SU-DHL-6 (cell line): Measurements from ENCODE around the gene CERT1.

Experiments
- H2AFZ ChIP-seq: fragments of 200-600 bp; sonication (generic); 2 replicates; pipeline ENCODE4 v1.6.1; 2014; ENCODE audit warnings: low read depth, mild to moderate bottlenecking, moderate library complexity, mixed read lengths, antibody characterized with exemption, low read length; ENCODE audit not compliant: severe bottlenecking
- H3F3A ChIP-seq: fragments of 200-600 bp; shearing (Covaris generic); 2 replicates; pipeline ENCODE4 v1.6.0; 2016; ENCODE audit warnings: antibody characterized with exemption, mild to moderate bottlenecking; ENCODE audit not compliant: insufficient read depth
- H3K27ac ChIP-seq: fragments of 200-600 bp; sonication (generic); 2 replicates; pipeline ENCODE4 v1.5.1; 2016; ENCODE audit warnings: low read depth, mild to moderate bottlenecking, low read length, moderate library complexity, mixed read lengths
- H3K27me3 ChIP-seq: fragments of 200-600 bp; sonication (generic), shearing (Covaris generic); 2 replicates; pipeline ENCODE4 v1.6.0; 2014; ENCODE audit warnings: mild to moderate bottlenecking, low read length
- H3K36me3 ChIP-seq: fragments of 200-600 bp; sonication (generic); 2 replicates; pipeline ENCODE4 v1.6.1; 2014; ENCODE audit warnings: mild to moderate bottlenecking, low read length, mixed read lengths
- H3K4me2 ChIP-seq: fragments of 300-600, 200-600 bp; shearing (Covaris generic), sonication (generic); 2 replicates; pipeline ENCODE4 v1.6.0; 2014; ENCODE audit warnings: low read length, low read depth, mild to moderate bottlenecking; ENCODE audit not compliant: poor library complexity, severe bottlenecking
- H3K4me3 ChIP-seq: fragments of 200-600 bp; sonication (generic); 2 replicates; pipeline ENCODE4 v1.5.1; 2014; ENCODE audit warnings: antibody characterized with exemption, low read length, mild to moderate bottlenecking, mixed read lengths; ENCODE audit not compliant: insufficient read depth, poor library complexity, severe bottlenecking
- H3K79me2 ChIP-seq: fragments of 200-600 bp; sonication (generic); 2 replicates; pipeline ENCODE4 v1.6.1; 2014; ENCODE audit warnings: mild to moderate bottlenecking, low read length, moderate library complexity; ENCODE audit not compliant: insufficient read depth
- H3K9ac ChIP-seq: fragments of 200-600 bp; sonication (generic); 2 replicates; pipeline ENCODE4 v1.7.0; 2014; ENCODE audit warnings: mild to moderate bottlenecking, low read length
- H3K9me2 ChIP-seq: fragments of 200-600 bp; sonication (generic); replicated peaks from 2 replicates; pipeline ENCODE4 v1.6.1; 2014; ENCODE audit warnings: low read length; ENCODE audit not compliant: insufficient read depth
- H3K9me3 ChIP-seq: fragments of 200-600 bp; sonication (generic); 2 replicates; pipeline ENCODE4 v1.6.1; 2014; ENCODE audit warnings: low read length, mixed read lengths; ENCODE audit not compliant: insufficient read depth
- H4K20me1 ChIP-seq: fragments of 200-600 bp; sonication (generic); 2 replicates; pipeline ENCODE4 v1.6.1; 2014; ENCODE audit warnings: low read depth, mild to moderate bottlenecking, antibody characterized with exemption, low read length, moderate library complexity, mixed read lengths
- EZH2phosphoT487 ChIP-seq: fragments of 200-600 bp; sonication (generic), shearing (Covaris generic); conservative IDR thresholded peaks from 2 replicates; pipeline ENCODE4 v1.6.1; 2018; ENCODE audit warnings: mild to moderate bottlenecking, antibody characterized with exemption, low read length, moderate library complexity, mixed read lengths
- TF ChIP-seq, protein P1 (sequence below): fragments of 200-600 bp; sonication (generic); IDR thresholded peaks from one replicate; pipeline ENCODE4 v1.5.1; 2017; ENCODE audit warnings: antibody characterized with exemption, mild to moderate bottlenecking, low read length, moderate library complexity; ENCODE audit not compliant: insufficient read depth, poor library complexity, severe bottlenecking

The CERT1 gene

DNA sequence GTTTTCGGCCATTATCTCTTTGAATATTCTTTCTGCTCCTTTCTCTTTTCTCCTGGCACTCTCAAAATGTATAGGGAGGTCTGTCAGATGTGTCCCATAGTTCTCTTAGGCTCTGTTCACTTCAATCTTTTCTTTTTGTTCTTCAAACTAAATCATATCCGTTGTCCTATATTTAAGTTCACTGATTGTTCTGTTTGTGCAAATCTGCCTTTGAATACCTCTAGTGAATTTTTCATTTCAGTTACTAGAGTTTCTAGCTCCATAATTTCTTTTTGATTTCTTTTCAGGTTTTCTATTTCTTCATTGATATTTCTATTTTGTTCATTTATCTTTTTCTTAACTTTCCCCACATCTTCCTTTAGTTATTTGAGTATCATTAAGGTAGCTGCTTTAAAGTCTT is 65.4 kb downstream of the CERT1 start:
- H3K9ac ChIP-seq, result no peak overlapping the region

DNA sequence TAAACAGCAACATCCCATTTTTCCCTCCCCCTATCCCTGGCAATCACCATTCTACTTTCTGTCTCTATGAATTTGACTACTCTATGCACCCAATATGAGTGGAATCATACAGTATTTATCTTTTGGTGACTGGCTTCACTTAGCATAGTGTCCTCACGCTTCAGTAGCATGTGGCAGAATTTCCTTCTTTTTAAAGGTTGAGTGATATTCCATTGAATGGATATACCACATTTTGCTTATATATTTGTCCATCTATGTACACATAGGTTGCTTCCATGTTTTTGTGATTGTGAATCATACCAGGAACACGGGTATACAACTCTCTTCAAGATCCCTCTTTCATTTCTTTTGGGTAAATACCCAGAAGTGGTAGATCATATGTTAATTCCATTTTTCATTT is 69.9 kb downstream of the CERT1 start:
- H2AFZ ChIP-seq, result no peak overlapping the region
- no peaks in the 10 kb centered on the region for H3K9me2 ChIP-seq
- no peaks in the 10 kb centered on the region for H4K20me1 ChIP-seq
- 0 out of 2 replicates have a peak, but pooled peaks cover 3% of the 10 kb centered on the region for H3K36me3 ChIP-seq
- H3K4me3 ChIP-seq, result no peak overlapping the region
- no peak overlapping the region for H3K4me2 ChIP-seq
- no peak overlapping the region for H3K27ac ChIP-seq
- H3K79me2 ChIP-seq, result no peaks in the 10 kb centered on the region
- no peaks in the 10 kb centered on the region for H3K27me3 ChIP-seq
- no peak overlapping the region for H3K9ac ChIP-seq
- H3K9me3 ChIP-seq, result no peaks in the 10 kb centered on the region; the same call in 1 of the 2 replicates
- TF ChIP-seq EZH2phosphoT487, result no peak
- H3F3A ChIP-seq, result no peaks in the 10 kb centered on the region

More for the DNA sequence above, 65.4 kb downstream of the CERT1 start:
- Histone ChIP-seq H3K4me3 (no peak overlapping the region), H3K36me3 (peaks cover 3% of the 10 kb centered on the region; the same call in 1 of the 2 replicates), H3K27ac (no peak overlapping the region), H3F3A (no peaks in the 10 kb centered on the region), H3K79me2 (no peaks in the 10 kb centered on the region), H3K9me2 (no peaks in the 10 kb centered on the region), H3K4me2 (no peak overlapping the region), H2AFZ (no peak overlapping the region), H3K9me3 (no peaks in the 10 kb centered on the region; the same call in none of the 2 replicates), H3K27me3 (no peaks in the 10 kb centered on the region), H4K20me1 (no peaks in the 10 kb centered on the region)
- no peak for TF ChIP-seq EZH2phosphoT487
- TF ChIP-seq, protein P1, sequence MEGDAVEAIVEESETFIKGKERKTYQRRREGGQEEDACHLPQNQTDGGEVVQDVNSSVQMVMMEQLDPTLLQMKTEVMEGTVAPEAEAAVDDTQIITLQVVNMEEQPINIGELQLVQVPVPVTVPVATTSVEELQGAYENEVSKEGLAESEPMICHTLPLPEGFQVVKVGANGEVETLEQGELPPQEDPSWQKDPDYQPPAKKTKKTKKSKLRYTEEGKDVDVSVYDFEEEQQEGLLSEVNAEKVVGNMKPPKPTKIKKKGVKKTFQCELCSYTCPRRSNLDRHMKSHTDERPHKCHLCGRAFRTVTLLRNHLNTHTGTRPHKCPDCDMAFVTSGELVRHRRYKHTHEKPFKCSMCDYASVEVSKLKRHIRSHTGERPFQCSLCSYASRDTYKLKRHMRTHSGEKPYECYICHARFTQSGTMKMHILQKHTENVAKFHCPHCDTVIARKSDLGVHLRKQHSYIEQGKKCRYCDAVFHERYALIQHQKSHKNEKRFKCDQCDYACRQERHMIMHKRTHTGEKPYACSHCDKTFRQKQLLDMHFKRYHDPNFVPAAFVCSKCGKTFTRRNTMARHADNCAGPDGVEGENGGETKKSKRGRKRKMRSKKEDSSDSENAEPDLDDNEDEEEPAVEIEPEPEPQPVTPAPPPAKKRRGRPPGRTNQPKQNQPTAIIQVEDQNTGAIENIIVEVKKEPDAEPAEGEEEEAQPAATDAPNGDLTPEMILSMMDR, result no peak

DNA sequence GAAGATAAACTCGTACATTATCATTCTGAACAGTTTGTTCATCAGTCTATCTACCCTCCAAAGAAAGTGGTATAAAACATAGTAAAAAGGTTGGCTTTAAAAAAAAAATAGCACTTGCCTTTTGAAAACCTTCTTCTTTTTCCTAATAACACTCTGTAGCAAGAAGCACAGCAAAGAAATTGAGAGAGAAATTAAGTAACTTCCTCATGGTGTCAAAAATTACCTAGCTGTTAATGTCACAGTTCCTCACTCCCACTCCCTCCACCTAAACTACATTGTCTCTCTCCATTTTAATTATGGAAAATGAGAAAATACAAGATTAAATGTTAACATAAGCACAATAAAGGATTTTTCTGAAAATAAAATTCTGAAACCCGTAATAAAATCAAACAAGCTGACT is 72.2 kb downstream of the CERT1 start:
- H3K9ac ChIP-seq, result no peak overlapping the region
- H3F3A ChIP-seq, result no peaks in the 10 kb centered on the region
- TF ChIP-seq, protein P1, result no peak
- no peak for TF ChIP-seq EZH2phosphoT487
- H3K4me2 ChIP-seq, result no peak overlapping the region
- no peaks in the 10 kb centered on the region for H3K79me2 ChIP-seq
- no peak overlapping the region for H3K4me3 ChIP-seq
- no peaks in the 10 kb centered on the region for H4K20me1 ChIP-seq
- no peak overlapping the region for H2AFZ ChIP-seq
- no peaks in the 10 kb centered on the region for H3K9me3 ChIP-seq
- H3K27me3 ChIP-seq, result no peaks in the 10 kb centered on the region
- no peaks in the 10 kb centered on the region for H3K36me3 ChIP-seq
- H3K9me2 ChIP-seq, result no peaks in the 10 kb centered on the region
- H3K27ac ChIP-seq, result no peak overlapping the region

DNA sequence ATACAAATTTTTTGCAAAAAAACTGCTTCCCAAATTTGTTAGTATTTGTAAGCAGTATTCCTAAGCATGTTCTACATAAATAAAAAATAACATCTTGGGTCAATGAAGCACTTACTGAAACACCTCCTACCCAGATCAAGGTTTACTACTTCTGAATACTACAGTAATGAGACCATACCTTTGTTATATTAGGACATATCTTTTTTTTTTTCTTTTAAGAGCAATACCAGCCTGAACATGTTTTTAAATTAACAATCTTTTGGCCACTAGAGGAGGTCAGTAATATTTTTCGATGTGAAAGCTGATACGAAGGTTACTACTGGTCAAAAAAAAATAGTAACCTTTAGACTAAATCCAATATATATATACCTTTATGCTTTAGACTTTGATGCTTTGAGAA is 72.7 kb downstream of the CERT1 start:
- Histone ChIP-seq H3K9me3 (no peaks in the 10 kb centered on the region), H3K4me2 (no peak overlapping the region), H2AFZ (no peak overlapping the region), H3K27me3 (no peaks in the 10 kb centered on the region), H3F3A (no peaks in the 10 kb centered on the region), H3K4me3 (no peak overlapping the region), H3K36me3 (no peaks in the 10 kb centered on the region), H3K9ac (no peak overlapping the region), H3K79me2 (no peaks in the 10 kb centered on the region), H3K27ac (no peak overlapping the region), H4K20me1 (no peaks in the 10 kb centered on the region), H3K9me2 (no peaks in the 10 kb centered on the region)
- TF ChIP-seq, protein P1, result no peak
- no peak for TF ChIP-seq EZH2phosphoT487
